Lower lobe of right lung (tissue), 2 donors: Measurements from ENCODE around the gene UBE2N. TPM values are rescaled to one million over a fixed set of nuclear protein-coding genes. Genes with fewer than 3 reads are reported as not detected.

Experiments
- ATAC-seq, 2 donors: fragments of 200-7000 bp; cut with Tn5 transposase; one replicate each; pipeline ENCODE4 v1.9.1; 2020 to 2022; ENCODE audit warnings: mild to moderate bottlenecking in 2 of 2, moderate library complexity in 2 of 2
- DNase-seq: peaks from one replicate; pipeline ENCODE4 v3.0.0-alpha.2; 2020
- H3K27ac ChIP-seq: fragments of 200-600 bp; one replicate; pipeline ENCODE4 v1.8.0; 2022
- H3K27me3 ChIP-seq: fragments of 200-600 bp; one replicate; pipeline ENCODE4 v1.8.0; 2022; ENCODE audit warnings: low read depth
- H3K36me3 ChIP-seq: fragments of 200-600 bp; one replicate; pipeline ENCODE4 v1.8.0; 2022; ENCODE audit warnings: mild to moderate bottlenecking
- H3K4me1 ChIP-seq: fragments of 200-600 bp; one replicate; pipeline ENCODE4 v1.8.0; 2022
- H3K4me3 ChIP-seq: fragments of 200-600 bp; one replicate; pipeline ENCODE4 v1.8.0; 2022; ENCODE audit warnings: mild to moderate bottlenecking
- H3K9me3 ChIP-seq: fragments of 200-600 bp; one replicate; pipeline ENCODE4 v1.8.0; 2022
- intact Hi-C: fragments of 100-400 bp; cut with DNase I; formaldehyde crosslinking; loops from one replicate; pipeline ENCODE4 v1.11.0; 2022
- total RNA-seq: library from RNA; stranded (reverse); fragmentation: NEBNext Ultra II Directional; extraction: Animal tissue kit (Norgen Biotek cat#: 25700); gene quantifications from one replicate; pipeline ENCODE4 v1.2.1, GENCODE V29; 2021
- TF ChIP-seq, protein P1 (sequence below): fragments of 200-600 bp; IDR thresholded peaks from one replicate; pipeline ENCODE4 v1.8.0; 2022; ENCODE audit warnings: antibody characterized with exemption, mild to moderate bottlenecking
- donor health status: DM: no; HTN: yes; CAD: no; lungs with severe emphysema.

The UBE2N gene
- total RNA-seq, 1 donor from 2014 or later = 65.7 TPM

DNA sequence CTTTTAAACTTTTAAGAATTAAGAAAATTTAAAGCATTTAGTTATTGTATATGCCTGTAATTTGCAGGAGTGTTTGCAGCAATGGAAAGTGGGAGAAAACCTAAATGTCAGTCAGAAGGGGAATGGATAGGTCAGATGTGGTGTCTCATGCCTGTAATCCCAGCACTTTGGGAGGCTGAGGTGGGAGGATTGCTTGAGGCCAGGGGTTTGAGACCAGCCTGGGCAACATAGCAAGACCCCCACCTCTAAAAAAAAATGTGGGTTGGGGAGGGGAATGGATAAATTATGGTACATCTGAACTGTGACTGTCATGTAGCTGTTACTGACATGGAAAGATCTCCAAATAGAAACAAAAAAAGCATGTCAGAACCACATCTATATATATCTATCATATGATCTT lies 27.6 kb upstream of the UBE2N start:
- Histone ChIP-seq H3K4me1 (peaks cover 27% of the 10 kb centered on the region), H3K9me3 (no peaks in the 10 kb centered on the region), H3K27ac (no peak overlapping the region), H3K4me3 (no peak overlapping the region), H3K27me3 (no peaks in the 10 kb centered on the region), H3K36me3 (peaks cover 29% of the 10 kb centered on the region)
- TF ChIP-seq, protein P1, sequence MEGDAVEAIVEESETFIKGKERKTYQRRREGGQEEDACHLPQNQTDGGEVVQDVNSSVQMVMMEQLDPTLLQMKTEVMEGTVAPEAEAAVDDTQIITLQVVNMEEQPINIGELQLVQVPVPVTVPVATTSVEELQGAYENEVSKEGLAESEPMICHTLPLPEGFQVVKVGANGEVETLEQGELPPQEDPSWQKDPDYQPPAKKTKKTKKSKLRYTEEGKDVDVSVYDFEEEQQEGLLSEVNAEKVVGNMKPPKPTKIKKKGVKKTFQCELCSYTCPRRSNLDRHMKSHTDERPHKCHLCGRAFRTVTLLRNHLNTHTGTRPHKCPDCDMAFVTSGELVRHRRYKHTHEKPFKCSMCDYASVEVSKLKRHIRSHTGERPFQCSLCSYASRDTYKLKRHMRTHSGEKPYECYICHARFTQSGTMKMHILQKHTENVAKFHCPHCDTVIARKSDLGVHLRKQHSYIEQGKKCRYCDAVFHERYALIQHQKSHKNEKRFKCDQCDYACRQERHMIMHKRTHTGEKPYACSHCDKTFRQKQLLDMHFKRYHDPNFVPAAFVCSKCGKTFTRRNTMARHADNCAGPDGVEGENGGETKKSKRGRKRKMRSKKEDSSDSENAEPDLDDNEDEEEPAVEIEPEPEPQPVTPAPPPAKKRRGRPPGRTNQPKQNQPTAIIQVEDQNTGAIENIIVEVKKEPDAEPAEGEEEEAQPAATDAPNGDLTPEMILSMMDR = no peak
- intact Hi-C loops = no loop called here
- DNase-seq (no peak), ATAC-seq (no peak)

DNA sequence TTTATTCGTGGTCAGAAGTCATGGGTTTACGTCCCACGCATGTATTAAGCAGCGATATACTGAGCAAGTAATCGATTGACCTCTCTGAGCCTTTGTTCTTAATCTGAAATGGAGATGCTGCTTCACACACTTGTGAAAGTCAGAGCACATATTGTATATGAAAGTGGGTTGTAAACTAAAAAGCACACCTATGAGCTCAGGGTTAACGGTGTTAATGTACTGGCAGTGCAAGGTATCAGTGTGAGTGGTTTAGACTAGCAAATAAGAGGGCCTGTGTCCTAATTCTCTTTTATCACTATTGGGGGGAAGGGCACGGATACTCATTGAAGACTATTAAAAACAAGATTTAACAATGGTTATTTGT lies 26.2 kb upstream of the UBE2N start:
- ATAC-seq = peak in 1 of 2 donors; percentile 4
- intact Hi-C loops = no loop called here

DNA sequence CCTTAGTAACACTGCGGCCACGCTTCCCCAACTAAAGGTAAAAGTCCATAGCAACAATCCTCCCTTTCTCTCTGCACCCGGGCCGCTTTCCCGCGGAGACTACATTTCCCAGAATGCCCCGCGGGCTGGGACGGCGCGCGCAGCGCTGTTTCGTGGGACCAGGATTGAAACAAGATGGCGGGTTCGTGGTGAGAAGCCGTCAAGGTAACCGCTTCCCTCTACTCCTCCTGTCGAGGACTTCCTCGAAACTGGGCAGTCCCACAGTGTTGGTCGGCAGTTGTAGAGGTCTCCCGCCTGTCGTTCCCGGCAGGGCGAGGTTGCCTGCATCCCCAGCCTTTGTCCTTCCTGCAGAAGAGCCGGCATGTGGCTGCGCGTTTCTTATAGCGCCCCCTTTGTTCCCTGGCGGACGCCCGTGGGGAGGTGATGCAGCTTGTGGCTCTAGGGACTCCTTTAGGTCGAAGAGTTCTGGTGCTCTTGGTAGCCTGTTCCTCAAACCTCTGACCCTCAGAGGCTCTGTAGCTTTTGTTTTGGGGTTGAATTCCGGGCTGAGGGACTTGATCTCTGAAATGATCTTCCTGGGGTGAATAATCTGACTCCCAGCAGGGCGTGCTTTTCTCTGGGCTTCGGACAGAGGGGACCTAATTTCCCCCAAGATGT lies 25.7 kb upstream of the UBE2N start, which contains the start of gene MRPL42:
Gene MRPL42 (plus strand): TSS at position 164 of the 657 bp plus-strand sequence. CDS start 1,772 bp downstream, outside the sequence.
- TF ChIP-seq, protein P1 = peak; percentile 82
- peak within 1 kb of the TSS; percentile 95 for H3K27ac ChIP-seq
- peaks cover 15% of the 10 kb centered on the region for H3K36me3 ChIP-seq
- peak; percentile 97 to 99 for ATAC-seq
- peak within 1 kb of the TSS; percentile 89 for H3K4me3 ChIP-seq
- DNase-seq = peak; percentile 94
- intact Hi-C loops = no loop called here
- H3K27me3 ChIP-seq = no peaks in the 10 kb centered on the region
- peaks cover 27% of the 10 kb centered on the region for H3K4me1 ChIP-seq
- no peaks in the 10 kb centered on the region for H3K9me3 ChIP-seq

More for the DNA sequence above, 26.2 kb upstream of the UBE2N start:
- Histone ChIP-seq H3K9me3 (no peaks in the 10 kb centered on the region), H3K27ac (peak overlapping the region; percentile 95), H3K27me3 (no peaks in the 10 kb centered on the region), H3K36me3 (peaks cover 20% of the 10 kb centered on the region), H3K4me3 (peak overlapping the region; percentile 89), H3K4me1 (peaks cover 27% of the 10 kb centered on the region)
- DNase-seq = no peak
- TF ChIP-seq, protein P1 = no peak

DNA sequence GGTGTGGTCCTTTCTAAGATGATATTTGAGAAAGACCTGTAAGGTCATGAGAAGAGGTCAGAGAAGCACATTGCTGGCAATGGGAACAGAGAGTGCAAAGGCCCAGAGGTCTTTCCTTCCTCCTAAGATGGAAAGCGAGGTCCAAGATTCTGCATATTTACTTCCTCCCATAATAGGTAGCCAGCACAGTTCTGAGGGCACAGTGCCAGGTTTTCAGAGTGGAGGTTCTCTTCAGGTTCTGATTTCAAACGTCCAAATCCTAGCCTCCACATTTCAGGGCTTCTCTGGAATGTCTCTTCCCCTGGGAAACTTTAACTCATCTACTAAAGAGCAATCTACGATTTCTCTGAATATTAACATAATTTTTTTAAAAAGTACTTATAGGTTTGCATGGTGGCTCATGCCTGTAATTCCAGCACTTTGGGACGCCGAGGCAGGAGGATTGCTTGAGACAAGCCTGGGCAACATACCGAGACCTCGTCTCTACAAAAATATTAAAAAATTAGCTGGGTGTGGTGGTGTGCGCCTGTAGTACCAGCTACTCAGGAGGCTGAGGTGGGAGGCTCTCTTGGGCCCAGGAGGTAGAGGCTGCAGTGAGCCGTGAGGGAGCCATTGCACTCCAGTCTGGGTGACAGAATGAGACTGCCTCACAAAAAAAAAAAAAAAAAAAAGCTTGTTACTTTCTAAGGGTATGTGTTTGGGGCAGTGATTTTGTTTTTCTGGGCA lies 25.0 kb upstream of the UBE2N start:
- TF ChIP-seq, protein P1 = no peak
- peak overlapping the region; percentile 89 for H3K4me3 ChIP-seq
- peak overlapping the region; percentile 95 for H3K27ac ChIP-seq
- H3K4me1 ChIP-seq = peaks cover 27% of the 10 kb centered on the region
- ATAC-seq (no peak), DNase-seq (no peak)
- intact Hi-C loops = no loop called here
- H3K36me3 ChIP-seq = peaks cover 9% of the 10 kb centered on the region
- no peaks in the 10 kb centered on the region for H3K9me3 ChIP-seq
- no peaks in the 10 kb centered on the region for H3K27me3 ChIP-seq

DNA sequence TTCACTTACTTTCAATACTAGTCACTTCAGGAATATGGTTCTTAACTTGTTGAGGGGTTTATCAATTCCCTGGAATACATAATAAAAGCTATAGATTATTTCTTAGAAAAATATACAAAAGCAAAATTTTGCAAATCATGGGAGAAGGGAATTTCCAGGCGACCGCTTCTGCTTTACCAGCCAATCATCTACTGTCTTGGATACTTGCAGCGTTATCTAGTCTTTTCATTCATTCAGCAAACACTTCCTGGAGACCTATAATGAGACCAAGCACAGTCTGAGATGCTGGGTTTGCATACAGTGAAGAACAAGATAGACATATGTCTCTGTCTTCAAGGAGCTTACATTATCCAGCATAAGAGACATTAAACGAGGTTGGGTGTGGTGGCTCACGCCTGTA lies 24.1 kb upstream of the UBE2N start:
- Histone ChIP-seq H3K27me3 (no peaks in the 10 kb centered on the region), H3K4me3 (no peak overlapping the region), H3K9me3 (no peaks in the 10 kb centered on the region), H3K36me3 (peaks cover 5% of the 10 kb centered on the region), H3K27ac (no peak overlapping the region), H3K4me1 (peaks cover 28% of the 10 kb centered on the region)
- ATAC-seq (no peak), DNase-seq (no peak)
- intact Hi-C loops = no loop called here
- TF ChIP-seq, protein P1 = no peak
